ENCODE data around the gene SPATA16.
"Not testable (repeated sequence)": the region's sequence is repeated elsewhere in the genome, so short reads cannot be mapped to it uniquely, and the experiment has no call there.

SPATA16 gene

DNA sequence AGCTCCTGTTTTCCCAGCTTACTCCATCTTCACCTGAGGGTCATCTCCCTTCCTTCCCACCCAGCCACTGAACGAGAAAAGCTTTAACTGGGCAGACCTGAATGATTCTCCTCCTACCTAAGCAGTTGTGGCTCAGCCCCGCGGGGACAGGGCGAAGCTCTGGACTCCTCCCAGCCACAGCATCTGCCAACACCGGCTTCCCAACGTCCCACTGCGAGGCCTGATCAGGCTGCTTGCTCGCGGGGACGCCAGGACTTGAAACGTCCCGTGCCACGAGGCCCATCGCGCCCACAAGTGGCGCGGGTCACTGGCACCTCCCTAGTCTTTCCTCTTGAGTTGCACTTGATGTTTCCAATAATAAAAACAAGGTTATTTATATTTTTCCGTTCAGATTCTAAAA lies at the start of gene SPATA16:
SPATA16 (minus strand) TSS at position 250 of the 400 bp plus-strand sequence. CDS start 23,504 bp downstream, outside the sequence.
- no peak for DNase-seq (ENCODE audit: low spot score)

GRCh38 chr3:173183022-173183421 lies 42.0 kb upstream of the SPATA16 start:
- DNase-seq (ENCODE audit: low spot score): not testable (repeated sequence)

DNA sequence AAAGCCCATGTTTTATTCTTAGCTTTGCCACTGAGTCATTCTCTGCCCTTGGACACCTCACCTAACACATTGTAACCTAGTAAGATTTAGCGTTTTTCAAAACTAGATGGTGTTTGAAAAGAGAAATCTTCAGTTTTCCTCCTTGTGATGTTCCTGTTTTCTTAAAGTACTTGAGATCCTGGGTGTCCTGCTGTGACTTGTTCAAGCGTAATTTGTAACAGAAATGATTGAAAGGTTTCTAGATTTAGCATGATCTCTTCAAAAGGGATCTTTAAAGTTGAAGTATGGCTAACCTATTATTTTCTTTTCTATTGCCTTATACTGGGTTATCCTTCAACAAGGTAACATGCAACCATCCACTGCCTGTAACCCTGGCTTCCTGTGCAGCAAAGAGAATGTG lies 32.6 kb upstream of the SPATA16 start:
- DNase-seq (ENCODE audit: low spot score): no peak

DNA sequence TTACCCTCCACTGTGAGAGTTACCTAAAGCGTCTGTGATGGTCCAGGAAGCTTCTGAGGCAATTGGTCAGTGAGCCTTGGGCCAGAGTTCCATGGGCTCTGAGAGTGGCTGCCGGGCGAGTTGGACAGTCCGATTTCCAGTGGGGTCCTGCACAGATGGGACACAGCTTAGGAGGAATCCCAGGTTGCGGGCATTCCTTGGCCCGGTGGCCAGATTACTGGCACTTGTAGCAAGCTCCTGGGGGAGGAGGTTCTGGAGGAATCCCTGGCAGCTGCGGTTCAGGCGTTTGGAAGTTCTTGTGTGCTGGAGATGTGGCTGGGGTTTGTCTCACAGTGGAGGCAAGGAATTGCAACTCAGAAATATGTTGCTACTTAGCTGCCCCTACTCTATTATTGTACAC lies 18.1 kb upstream of the SPATA16 start:
- DNase-seq (ENCODE audit: low spot score): not testable (repeated sequence)

GRCh38 chr3:173156533-173156932 lies 15.5 kb upstream of the SPATA16 start:
- DNase-seq (ENCODE audit: low spot score): not testable (repeated sequence)

DNA sequence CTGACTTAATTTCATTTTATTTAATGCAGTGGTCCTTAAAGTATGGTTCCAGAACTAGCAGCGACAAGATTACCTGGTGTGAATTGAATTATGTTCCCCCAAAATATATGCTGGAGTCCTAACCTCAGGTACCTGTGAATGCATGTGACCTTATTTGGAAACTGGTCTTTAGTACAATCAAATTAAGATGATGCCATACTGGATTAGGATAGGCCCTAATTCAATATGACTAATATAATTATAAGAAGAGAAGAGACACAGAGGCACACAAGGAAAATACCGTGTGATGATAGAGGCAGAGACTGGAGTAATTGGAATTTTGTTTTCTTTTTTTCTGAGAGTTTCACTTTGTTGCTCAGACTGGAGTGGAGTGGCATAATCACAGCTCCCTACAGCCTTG lies 12.6 kb upstream of the SPATA16 start:
- DNase-seq (ENCODE audit: low spot score): no peak

- DNase-seq (ENCODE audit: low spot score): no peak
Measured at GRCh38 chr3:173139420-173139819, 1.6 kb downstream of the SPATA16 start.

DNA sequence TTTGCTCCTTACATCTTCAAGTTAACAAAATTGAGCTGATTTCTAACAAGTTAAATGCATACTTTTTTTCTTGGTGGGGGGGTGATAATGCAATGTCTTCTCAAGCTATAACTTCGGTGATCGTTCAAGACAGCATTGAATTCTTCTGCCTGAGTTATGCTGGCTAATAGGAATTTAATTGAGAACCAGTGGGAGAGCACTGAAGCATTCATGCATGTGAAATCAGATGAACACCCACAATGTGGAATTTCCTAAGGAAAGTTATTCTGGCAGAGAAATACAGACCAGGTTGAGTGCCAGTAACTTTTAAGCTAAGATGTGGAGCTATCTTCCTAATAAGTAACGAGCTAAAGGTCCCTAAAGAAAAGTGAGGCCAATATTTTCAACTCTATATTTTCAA lies 3.0 kb downstream of the SPATA16 start:
- DNase-seq (ENCODE audit: low spot score): no peak

DNA sequence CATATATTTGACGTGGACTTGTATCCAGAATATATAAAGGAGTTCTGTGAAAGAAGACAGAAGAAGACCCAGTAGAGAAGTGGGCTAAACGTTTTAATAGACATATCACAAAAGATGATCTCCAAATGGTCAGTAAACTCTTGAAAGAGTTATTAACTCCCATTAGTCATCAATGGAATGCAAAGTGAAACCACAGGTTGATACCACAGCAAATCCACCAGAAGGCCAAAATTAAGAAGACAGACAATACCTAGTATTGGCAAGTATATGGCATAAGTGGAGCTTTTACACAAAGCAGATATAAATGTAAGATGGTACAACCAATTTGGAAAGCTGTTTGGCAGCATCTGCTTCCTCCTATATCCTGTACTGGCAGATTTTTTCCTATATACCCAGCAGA lies 6.0 kb downstream of the SPATA16 start:
- no peak for DNase-seq (ENCODE audit: low spot score)

- no peak for DNase-seq (ENCODE audit: low spot score)
Measured at GRCh38 chr3:173128633-173129032, 12.4 kb downstream of the SPATA16 start.

GRCh38 chr3:173111321-173111720 lies 29.7 kb downstream of the SPATA16 start:
- no peak for DNase-seq (ENCODE audit: low spot score)

DNA sequence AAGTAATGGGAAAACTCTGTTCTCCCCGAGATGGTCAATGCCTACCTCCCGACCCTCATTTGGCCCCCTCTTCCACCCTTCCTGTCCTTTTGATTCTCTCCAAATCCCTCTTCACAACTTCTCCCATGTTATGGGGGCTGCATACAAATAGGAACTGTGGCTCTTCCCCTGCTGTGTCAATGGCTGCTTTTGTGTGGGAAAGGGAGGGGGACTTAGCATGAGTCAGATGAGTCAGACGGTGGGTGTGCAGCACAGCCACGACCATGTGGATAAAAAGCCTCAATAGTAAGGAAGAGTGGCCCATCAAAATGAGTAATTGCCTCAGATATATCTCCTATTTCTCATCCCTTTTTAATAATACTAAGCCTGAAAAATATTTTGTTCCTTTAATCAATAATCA lies 31.9 kb downstream of the SPATA16 start:
- DNase-seq (ENCODE audit: low spot score): no peak

DNA sequence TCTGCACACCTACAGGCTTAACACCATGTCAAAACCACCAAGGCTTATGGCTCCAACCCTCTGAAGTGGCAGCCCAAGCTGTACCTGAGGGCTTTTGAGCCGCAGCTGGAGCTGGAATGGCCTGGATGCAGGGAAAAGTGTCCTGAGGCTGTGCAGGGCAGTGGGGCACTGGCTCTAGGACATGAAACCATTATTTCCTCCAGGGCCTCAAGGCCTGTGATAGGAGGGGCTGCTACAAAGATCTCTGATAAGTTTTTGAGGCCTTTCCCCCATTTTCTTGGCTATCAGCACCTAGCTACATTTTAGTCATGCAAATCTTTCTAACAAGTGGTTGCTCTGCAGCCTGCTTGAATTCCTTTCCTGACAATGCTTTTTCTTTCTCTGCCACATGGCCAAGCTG lies 37.6 kb downstream of the SPATA16 start:
- DNase-seq (ENCODE audit: low spot score): no peak

DNA sequence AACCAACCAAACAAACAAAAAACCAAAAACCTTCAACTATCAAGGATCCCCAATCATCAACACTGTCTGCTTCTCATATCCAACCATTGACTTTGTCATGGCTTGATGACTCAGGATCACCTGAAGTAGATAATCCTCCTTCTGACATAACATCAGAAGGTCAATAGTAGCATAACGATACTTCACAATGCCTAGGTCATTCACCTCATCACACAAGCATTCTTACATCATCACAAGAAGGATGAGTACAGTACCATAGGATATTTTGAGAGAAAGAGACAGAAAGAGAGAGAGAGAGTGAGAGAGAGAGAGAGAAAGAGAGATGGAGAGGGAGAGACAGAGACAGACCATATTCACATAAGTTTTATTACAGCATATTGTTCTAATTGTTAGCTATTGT lies 42.1 kb downstream of the SPATA16 start:
- no peak for DNase-seq (ENCODE audit: low spot score)

GRCh38 chr3:173096994-173097785 lies 43.8 kb downstream of the SPATA16 start:
- DNase-seq (ENCODE audit: low spot score): peak; percentile 42

- DNase-seq (ENCODE audit: low spot score): no peak
Measured at GRCh38 chr3:173096140-173096539, 44.9 kb downstream of the SPATA16 start.

DNA sequence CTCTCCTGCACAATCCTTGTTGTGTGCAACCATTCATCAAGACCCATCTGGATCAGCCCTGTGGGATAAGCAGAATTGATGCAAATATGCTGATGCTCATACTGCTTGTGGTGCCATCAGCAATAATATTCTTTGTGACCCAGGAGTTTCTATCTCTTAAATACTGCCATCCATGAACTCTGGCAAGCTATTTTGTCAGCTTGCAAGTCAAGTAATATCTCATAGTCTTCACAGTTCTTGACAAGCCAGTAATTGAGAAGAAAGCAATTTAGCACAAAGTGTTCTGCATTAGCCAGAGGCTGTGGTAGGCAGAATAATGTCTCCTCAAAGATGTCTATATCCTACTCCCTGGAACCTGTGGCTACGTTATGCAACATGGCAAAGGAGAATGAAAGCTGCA lies 49.0 kb downstream of the SPATA16 start:
- DNase-seq (ENCODE audit: low spot score): no peak

GRCh38 chr3:173090492-173090891 lies 50.5 kb downstream of the SPATA16 start:
- no peak for DNase-seq (ENCODE audit: low spot score)

DNA sequence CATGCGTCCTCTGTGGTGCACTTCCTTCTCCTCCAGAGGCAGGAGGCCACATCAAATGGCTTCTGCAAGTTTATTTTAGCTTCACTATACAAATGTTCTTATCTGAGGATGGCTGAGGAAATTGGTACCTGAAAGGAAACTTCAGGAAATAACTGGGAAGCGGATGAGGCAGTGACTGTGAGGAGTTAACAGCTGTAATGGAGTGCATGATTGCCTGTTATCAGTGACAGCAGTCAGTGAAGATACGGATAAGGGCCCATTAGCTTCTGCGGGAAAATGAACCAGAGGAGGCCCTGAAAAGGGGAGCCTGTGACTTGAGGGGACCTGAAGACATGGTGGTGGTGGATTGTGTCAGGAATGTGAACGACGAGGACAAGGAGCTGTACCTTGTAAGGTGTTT lies 51.8 kb downstream of the SPATA16 start:
- no peak for DNase-seq (ENCODE audit: low spot score)

DNA sequence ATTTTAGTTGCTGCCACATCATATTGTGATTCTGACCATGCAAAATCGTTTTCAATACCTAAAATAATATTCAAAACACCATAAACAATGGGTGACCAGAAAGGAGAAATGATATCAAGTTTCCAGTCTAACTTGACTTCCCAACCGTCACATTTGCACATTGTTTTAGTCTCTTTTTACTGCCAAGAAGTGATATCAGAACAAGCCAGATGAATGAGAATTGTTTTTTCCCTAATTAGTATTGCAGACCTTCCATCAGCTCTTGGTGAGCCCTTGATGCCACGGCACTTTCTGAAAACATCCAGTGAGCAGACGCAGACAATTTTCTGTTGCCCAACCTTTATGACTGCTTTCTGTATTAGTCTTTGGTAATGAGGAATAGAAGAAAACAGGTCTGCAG lies 62.5 kb downstream of the SPATA16 start:
- DNase-seq (ENCODE audit: low spot score): no peak

DNA sequence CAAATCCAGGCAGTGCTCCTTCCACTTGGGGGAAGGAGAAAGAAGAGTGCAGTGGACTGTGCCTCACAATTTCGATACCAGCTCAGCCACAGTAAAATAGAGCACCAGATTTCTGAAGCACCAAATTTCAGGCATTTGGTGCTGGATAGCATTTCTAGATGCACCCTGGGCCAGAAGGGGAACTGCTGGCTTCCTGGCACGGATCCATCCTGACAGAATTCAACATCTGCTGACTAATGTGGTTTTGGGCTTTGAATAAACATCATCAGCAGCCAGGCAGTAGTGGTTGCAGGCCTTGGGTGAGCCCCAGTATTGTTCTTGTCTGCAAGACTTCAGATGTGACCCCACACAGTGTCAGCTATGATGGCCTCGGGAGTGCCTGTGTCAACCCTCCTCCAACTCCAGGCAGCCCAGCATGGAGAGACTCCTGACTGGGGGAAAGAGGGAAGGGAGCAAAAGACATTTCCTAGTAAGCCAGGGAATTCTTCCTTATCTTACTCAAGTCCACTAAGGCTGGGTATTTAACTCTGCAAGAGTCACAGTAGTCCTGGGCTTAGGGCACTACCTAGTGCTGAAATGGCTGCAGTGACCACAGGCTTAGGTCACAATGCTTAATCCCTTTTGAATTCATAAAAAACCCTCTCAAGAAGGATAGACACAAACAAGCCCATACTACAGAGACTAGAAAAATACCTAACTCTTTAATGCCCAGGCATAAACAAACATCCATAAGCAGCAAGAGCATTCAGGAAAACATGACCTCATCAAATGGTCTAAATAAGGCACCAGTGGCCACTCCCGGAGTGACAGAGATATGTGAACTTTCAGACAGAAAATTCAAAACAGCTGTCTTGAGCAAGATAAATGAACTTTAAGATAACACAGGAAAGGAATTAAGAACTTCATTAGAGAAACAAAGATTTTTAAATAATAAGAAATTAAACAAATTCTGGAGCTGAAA lies 74.7 kb downstream of the SPATA16 start:
- peak; percentile 9 for DNase-seq (ENCODE audit: low spot score)

GRCh38 chr3:173065543-173065981 lies 75.5 kb downstream of the SPATA16 start:
- DNase-seq (ENCODE audit: low spot score): no peak

DNA sequence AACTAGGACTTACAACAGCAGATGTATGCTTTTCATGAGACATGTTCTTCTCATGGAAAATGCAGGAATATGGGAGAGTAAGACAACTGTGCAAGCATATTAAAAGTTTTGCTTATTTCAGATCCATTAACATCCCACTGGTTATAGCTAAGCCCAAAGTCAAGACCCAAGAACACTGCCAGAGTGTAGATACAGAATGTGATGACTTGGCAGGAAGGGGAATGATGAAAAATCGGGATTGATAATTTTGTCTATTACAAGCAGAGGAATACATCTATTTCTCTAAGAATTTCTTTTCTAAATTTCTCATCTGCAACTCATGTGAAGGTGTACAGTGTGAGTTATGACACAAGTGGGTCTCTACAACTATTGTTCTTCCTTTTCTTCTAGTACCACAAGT lies 76.4 kb downstream of the SPATA16 start:
- DNase-seq (ENCODE audit: low spot score): no peak

All from RKO (cell line).